ENCODE results near the gene SYT17. TPM values are rescaled to one million over a fixed set of nuclear protein-coding genes. Genes with fewer than 3 reads are reported as not detected.

Gene SYT17
- total RNA-seq, 1 donor from 2014 or later, result 0.30 TPM

- no peak for DNase-seq (ENCODE audit: low read depth)
Measured at GRCh38 chr16:19299565-19299964, 131.5 kb downstream of the SYT17 start.

- DNase-seq (ENCODE audit: low read depth), result no peak
Measured at GRCh38 chr16:19301931-19302330, 133.9 kb downstream of the SYT17 start.

GRCh38 chr16:19304750-19305149 is 136.7 kb downstream of the SYT17 start:
- DNase-seq (ENCODE audit: low read depth), result no peak

- DNase-seq (ENCODE audit: low read depth), result no peak
Measured at GRCh38 chr16:19305443-19305842, 137.4 kb downstream of the SYT17 start.

- no peak for DNase-seq (ENCODE audit: low read depth)
Measured at GRCh38 chr16:19307587-19308241, 139.7 kb downstream of the SYT17 start.

- no peak for DNase-seq (ENCODE audit: low read depth)
Measured at GRCh38 chr16:19308392-19308791, 140.4 kb downstream of the SYT17 start.

GRCh38 chr16:19309178-19309577 is 141.1 kb downstream of the SYT17 start:
- DNase-seq (ENCODE audit: low read depth), result no peak

GRCh38 chr16:19314718-19315425 is 146.8 kb downstream of the SYT17 start:
- no peak for DNase-seq (ENCODE audit: low read depth)

- DNase-seq (ENCODE audit: low read depth), result no peak
Measured at GRCh38 chr16:19315889-19316433, 147.9 kb downstream of the SYT17 start.

- no peak for DNase-seq (ENCODE audit: low read depth)
Measured at GRCh38 chr16:19316846-19317245, 148.8 kb downstream of the SYT17 start.

Other genes with a start within 250 kb of the SYT17 start
- gene SMG1, start 241.8 kb upstream of the SYT17 start, total RNA-seq, result 60.3 and 135 TPM in 2 replicates
- 0.87 and 1.1 TPM in 2 replicates for gene TMC7, start 184.3 kb upstream of the SYT17 start, total RNA-seq
- 12.3 and 28.1 TPM in 2 replicates for gene COQ7, start 100.6 kb upstream of the SYT17 start, total RNA-seq
- 32.1 and 50.8 TPM in 2 replicates for gene ITPRIPL2, start 54.3 kb upstream of the SYT17 start, total RNA-seq
- not detected in 2 replicates for gene CLEC19A, start 117.5 kb downstream of the SYT17 start, total RNA-seq
- gene TMC5, start 249.6 kb downstream of the SYT17 start, total RNA-seq, result 0.05 and 0.17 TPM in 2 replicates

Measured in renal cortical epithelial cell (primary cell).